SU-DHL-6 (cell line): Measurements from ENCODE around the gene CCK.

Experiments used
- H2AFZ ChIP-seq: fragments of 200-600 bp; sonication (generic); 2 replicates; pipeline ENCODE4 v1.6.1; 2014; ENCODE audit warnings: low read depth, mild to moderate bottlenecking, moderate library complexity, mixed read lengths, antibody characterized with exemption, low read length; ENCODE audit not compliant: severe bottlenecking
- H3F3A ChIP-seq: fragments of 200-600 bp; shearing (Covaris generic); 2 replicates; pipeline ENCODE4 v1.6.0; 2016; ENCODE audit warnings: antibody characterized with exemption, mild to moderate bottlenecking; ENCODE audit not compliant: insufficient read depth
- H3K27ac ChIP-seq: fragments of 200-600 bp; sonication (generic); 2 replicates; pipeline ENCODE4 v1.5.1; 2016; ENCODE audit warnings: low read depth, mild to moderate bottlenecking, low read length, moderate library complexity, mixed read lengths
- H3K27me3 ChIP-seq: fragments of 200-600 bp; sonication (generic), shearing (Covaris generic); 2 replicates; pipeline ENCODE4 v1.6.0; 2014; ENCODE audit warnings: mild to moderate bottlenecking, low read length
- H3K36me3 ChIP-seq: fragments of 200-600 bp; sonication (generic); 2 replicates; pipeline ENCODE4 v1.6.1; 2014; ENCODE audit warnings: mild to moderate bottlenecking, low read length, mixed read lengths
- H3K4me2 ChIP-seq: fragments of 300-600, 200-600 bp; shearing (Covaris generic), sonication (generic); 2 replicates; pipeline ENCODE4 v1.6.0; 2014; ENCODE audit warnings: low read length, low read depth, mild to moderate bottlenecking; ENCODE audit not compliant: poor library complexity, severe bottlenecking
- H3K4me3 ChIP-seq: fragments of 200-600 bp; sonication (generic); 2 replicates; pipeline ENCODE4 v1.5.1; 2014; ENCODE audit warnings: antibody characterized with exemption, low read length, mild to moderate bottlenecking, mixed read lengths; ENCODE audit not compliant: insufficient read depth, poor library complexity, severe bottlenecking
- H3K79me2 ChIP-seq: fragments of 200-600 bp; sonication (generic); 2 replicates; pipeline ENCODE4 v1.6.1; 2014; ENCODE audit warnings: mild to moderate bottlenecking, low read length, moderate library complexity; ENCODE audit not compliant: insufficient read depth
- H3K9ac ChIP-seq: fragments of 200-600 bp; sonication (generic); 2 replicates; pipeline ENCODE4 v1.7.0; 2014; ENCODE audit warnings: mild to moderate bottlenecking, low read length
- H3K9me2 ChIP-seq: fragments of 200-600 bp; sonication (generic); replicated peaks from 2 replicates; pipeline ENCODE4 v1.6.1; 2014; ENCODE audit warnings: low read length; ENCODE audit not compliant: insufficient read depth
- H3K9me3 ChIP-seq: fragments of 200-600 bp; sonication (generic); 2 replicates; pipeline ENCODE4 v1.6.1; 2014; ENCODE audit warnings: low read length, mixed read lengths; ENCODE audit not compliant: insufficient read depth
- H4K20me1 ChIP-seq: fragments of 200-600 bp; sonication (generic); 2 replicates; pipeline ENCODE4 v1.6.1; 2014; ENCODE audit warnings: low read depth, mild to moderate bottlenecking, antibody characterized with exemption, low read length, moderate library complexity, mixed read lengths
- EZH2phosphoT487 ChIP-seq: fragments of 200-600 bp; sonication (generic), shearing (Covaris generic); conservative IDR thresholded peaks from 2 replicates; pipeline ENCODE4 v1.6.1; 2018; ENCODE audit warnings: mild to moderate bottlenecking, antibody characterized with exemption, low read length, moderate library complexity, mixed read lengths
- TF ChIP-seq, protein P1 (sequence below): fragments of 200-600 bp; sonication (generic); IDR thresholded peaks from one replicate; pipeline ENCODE4 v1.5.1; 2017; ENCODE audit warnings: antibody characterized with exemption, mild to moderate bottlenecking, low read length, moderate library complexity; ENCODE audit not compliant: insufficient read depth, poor library complexity, severe bottlenecking

The CCK gene

DNA sequence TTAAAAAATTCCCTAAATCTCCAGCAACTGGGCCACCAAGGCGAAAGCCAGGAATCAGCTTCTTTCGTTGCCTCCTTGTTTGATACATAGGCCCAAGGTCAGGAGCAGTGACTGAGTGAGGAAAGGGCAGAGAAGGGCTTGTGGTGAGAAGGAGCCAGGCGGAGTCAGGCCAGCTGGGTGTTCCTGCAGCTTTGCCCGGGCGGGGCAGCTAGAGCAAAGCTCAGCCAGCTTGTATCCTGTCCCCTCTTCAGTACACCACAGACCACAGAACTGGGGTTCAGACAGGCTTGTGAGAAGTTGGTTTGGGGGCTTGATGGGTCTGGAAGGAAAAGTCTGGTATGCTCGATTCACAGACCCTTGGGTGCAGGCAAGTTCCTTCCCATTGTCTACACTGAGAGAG is 52.6 kb downstream of the CCK start:
- no peaks in the 10 kb centered on the region for H3K27me3 ChIP-seq
- H2AFZ ChIP-seq, result no peak overlapping the region
- H3F3A ChIP-seq, result no peaks in the 10 kb centered on the region
- H3K79me2 ChIP-seq, result no peaks in the 10 kb centered on the region
- no peak overlapping the region for H3K4me2 ChIP-seq
- H3K36me3 ChIP-seq, result peaks cover 3% of the 10 kb centered on the region; the same call in 1 of the 2 replicates
- H3K9me2 ChIP-seq, result no peaks in the 10 kb centered on the region
- H3K27ac ChIP-seq, result no peak overlapping the region
- no peak overlapping the region for H3K4me3 ChIP-seq
- H3K9ac ChIP-seq, result no peak overlapping the region
- H3K9me3 ChIP-seq, result no peaks in the 10 kb centered on the region
- TF ChIP-seq, protein P1, sequence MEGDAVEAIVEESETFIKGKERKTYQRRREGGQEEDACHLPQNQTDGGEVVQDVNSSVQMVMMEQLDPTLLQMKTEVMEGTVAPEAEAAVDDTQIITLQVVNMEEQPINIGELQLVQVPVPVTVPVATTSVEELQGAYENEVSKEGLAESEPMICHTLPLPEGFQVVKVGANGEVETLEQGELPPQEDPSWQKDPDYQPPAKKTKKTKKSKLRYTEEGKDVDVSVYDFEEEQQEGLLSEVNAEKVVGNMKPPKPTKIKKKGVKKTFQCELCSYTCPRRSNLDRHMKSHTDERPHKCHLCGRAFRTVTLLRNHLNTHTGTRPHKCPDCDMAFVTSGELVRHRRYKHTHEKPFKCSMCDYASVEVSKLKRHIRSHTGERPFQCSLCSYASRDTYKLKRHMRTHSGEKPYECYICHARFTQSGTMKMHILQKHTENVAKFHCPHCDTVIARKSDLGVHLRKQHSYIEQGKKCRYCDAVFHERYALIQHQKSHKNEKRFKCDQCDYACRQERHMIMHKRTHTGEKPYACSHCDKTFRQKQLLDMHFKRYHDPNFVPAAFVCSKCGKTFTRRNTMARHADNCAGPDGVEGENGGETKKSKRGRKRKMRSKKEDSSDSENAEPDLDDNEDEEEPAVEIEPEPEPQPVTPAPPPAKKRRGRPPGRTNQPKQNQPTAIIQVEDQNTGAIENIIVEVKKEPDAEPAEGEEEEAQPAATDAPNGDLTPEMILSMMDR, result no peak
- no peak for TF ChIP-seq EZH2phosphoT487
- no peaks in the 10 kb centered on the region for H4K20me1 ChIP-seq

DNA sequence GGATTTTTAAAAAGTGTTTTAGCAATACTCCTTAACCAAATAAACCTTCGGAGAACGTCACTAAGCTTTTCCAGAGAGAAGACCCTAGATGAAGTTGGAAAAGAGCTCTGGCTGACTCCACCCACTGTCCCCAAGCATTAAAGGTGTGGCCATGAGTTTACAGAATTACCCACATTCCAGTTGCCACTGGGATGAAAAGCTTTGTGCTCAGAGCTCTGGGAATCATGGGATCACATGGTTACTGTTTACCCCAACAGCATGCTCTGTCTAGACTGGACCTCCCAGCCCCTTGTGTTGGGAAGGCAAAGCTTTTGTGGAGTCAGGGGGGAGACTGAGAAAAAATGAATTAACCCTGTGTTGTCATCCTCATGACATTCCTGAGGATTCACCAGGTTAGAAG is 55.3 kb downstream of the CCK start:
- H3K9me2 ChIP-seq, result no peaks in the 10 kb centered on the region
- no peak for TF ChIP-seq EZH2phosphoT487
- TF ChIP-seq, protein P1, result no peak
- H4K20me1 ChIP-seq, result no peaks in the 10 kb centered on the region
- H3K9ac ChIP-seq, result no peak overlapping the region
- no peaks in the 10 kb centered on the region for H3K9me3 ChIP-seq
- H3K79me2 ChIP-seq, result no peaks in the 10 kb centered on the region
- H3F3A ChIP-seq, result no peaks in the 10 kb centered on the region
- H3K27ac ChIP-seq, result no peak overlapping the region
- H2AFZ ChIP-seq, result no peak overlapping the region
- peaks cover 3% of the 10 kb centered on the region for H3K36me3 ChIP-seq
- no peaks in the 10 kb centered on the region for H3K27me3 ChIP-seq
- H3K4me3 ChIP-seq, result no peak overlapping the region
- no peak overlapping the region for H3K4me2 ChIP-seq

DNA sequence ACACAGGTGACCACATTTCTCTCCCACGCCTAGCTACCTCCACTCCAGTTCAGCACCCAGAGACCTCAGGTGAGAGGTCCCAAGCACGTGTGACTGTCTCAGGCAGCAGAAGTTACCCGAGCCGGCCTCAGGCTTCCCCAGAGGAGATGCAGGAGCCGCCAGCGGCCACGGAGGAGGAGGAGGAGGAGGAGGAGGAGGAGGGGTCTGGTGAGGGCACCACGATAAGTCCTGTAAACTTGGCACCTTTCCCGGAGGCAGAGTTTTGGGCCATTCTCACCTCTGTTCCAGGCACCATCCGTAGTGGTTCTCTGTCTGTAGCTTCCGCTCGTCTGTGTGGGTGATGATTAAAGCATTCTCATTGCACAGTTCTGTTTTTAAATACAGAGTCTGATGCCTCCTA is 56.1 kb downstream of the CCK start:
- H3K27me3 ChIP-seq, result no peaks in the 10 kb centered on the region
- H3K79me2 ChIP-seq, result no peaks in the 10 kb centered on the region
- H3K4me3 ChIP-seq, result no peak overlapping the region
- H3K9ac ChIP-seq, result no peak overlapping the region
- no peaks in the 10 kb centered on the region for H3K9me2 ChIP-seq
- TF ChIP-seq, protein P1, result no peak
- no peak for TF ChIP-seq EZH2phosphoT487
- H3K36me3 ChIP-seq, result peaks cover 3% of the 10 kb centered on the region
- no peak overlapping the region for H3K4me2 ChIP-seq
- H4K20me1 ChIP-seq, result no peaks in the 10 kb centered on the region
- H3F3A ChIP-seq, result no peaks in the 10 kb centered on the region
- H2AFZ ChIP-seq, result no peak overlapping the region
- no peaks in the 10 kb centered on the region for H3K9me3 ChIP-seq
- no peak overlapping the region for H3K27ac ChIP-seq
